BE2C (cell line): ENCODE results near the gene DEFB110.

Source experiments
- DNase-seq: peaks from one replicate; pipeline ENCODE4 v3.0.0-alpha.2; 2020
- H3K27me3 ChIP-seq: fragments of 250-450 bp; sonication (Bioruptor Pico); 2 replicates; pipeline ENCODE4 v1.5.1; 2020; ENCODE audit warnings: mild to moderate bottlenecking
- H3K36me3 ChIP-seq: fragments of 250-450 bp; sonication (Bioruptor Pico); 2 replicates; pipeline ENCODE4 v1.5.1; 2020; ENCODE audit warnings: mild to moderate bottlenecking
- H3K4me1 ChIP-seq: fragments of 250-450 bp; sonication (Bioruptor Pico); 2 replicates; pipeline ENCODE4 v1.5.1; 2020
- H3K4me3 ChIP-seq: 2 replicates; pipeline ENCODE4 v1.5.1; 2011; ENCODE audit warnings: low read depth, low read length
- H3K9me3 ChIP-seq: fragments of 250-450 bp; sonication (Bioruptor Pico); 2 replicates; pipeline ENCODE4 v1.5.1; 2020
- TF ChIP-seq, protein P1 (sequence below): IDR thresholded peaks from 2 replicates; pipeline ENCODE4 v1.5.1; 2012; ENCODE audit warnings: mild to moderate bottlenecking, low read depth, low read length

The DEFB110 gene

DNA sequence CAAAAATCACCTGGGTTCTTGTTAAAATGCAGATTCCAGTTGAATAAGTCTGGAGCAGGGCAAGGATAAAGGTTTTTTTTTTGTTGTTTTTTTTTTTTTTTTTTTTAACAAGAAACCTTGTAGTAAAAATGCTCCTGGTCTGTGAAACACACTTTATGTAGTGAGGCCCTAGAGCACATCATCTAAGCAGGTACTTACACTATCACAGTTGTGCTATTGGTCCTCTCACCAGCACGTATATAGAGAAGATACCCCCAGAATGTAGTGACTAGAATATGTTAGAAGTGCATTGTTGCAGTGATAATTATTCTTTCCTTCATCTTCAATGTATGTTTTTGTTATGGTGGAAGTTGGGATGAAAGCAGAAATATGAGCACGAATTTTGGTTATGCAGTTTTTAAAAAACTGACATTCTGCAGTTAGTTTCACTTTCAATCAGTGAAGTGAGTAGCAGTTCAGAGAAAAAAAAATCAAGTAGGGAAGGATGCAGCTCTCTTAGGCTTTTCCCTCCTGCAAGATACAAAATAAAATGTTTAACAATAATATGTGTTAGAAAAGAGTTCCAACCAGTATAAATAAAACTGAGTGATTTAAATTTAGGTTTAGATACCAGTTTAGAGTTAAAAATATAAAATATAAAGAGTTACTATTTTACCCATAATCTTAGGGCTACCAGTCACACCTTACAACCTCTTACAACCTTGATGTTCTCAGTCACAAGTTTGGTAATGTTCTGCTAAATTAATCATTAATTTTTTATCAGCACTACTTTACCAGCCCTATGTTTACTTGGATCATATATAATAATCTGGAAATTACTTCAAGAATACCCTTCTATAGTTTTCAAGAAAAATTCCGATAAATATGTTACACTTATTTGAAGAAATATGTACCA is 43.2 kb downstream of the DEFB110 start:
- Histone ChIP-seq H3K27me3 (no peaks in the 10 kb centered on the region), H3K4me1 (no peaks in the 10 kb centered on the region), H3K9me3 (no peaks in the 10 kb centered on the region), H3K36me3 (no peaks in the 10 kb centered on the region), H3K4me3 (no peak overlapping the region)
- TF ChIP-seq, protein P1, sequence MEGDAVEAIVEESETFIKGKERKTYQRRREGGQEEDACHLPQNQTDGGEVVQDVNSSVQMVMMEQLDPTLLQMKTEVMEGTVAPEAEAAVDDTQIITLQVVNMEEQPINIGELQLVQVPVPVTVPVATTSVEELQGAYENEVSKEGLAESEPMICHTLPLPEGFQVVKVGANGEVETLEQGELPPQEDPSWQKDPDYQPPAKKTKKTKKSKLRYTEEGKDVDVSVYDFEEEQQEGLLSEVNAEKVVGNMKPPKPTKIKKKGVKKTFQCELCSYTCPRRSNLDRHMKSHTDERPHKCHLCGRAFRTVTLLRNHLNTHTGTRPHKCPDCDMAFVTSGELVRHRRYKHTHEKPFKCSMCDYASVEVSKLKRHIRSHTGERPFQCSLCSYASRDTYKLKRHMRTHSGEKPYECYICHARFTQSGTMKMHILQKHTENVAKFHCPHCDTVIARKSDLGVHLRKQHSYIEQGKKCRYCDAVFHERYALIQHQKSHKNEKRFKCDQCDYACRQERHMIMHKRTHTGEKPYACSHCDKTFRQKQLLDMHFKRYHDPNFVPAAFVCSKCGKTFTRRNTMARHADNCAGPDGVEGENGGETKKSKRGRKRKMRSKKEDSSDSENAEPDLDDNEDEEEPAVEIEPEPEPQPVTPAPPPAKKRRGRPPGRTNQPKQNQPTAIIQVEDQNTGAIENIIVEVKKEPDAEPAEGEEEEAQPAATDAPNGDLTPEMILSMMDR, result no peak
- DNase-seq, result no peak

DNA sequence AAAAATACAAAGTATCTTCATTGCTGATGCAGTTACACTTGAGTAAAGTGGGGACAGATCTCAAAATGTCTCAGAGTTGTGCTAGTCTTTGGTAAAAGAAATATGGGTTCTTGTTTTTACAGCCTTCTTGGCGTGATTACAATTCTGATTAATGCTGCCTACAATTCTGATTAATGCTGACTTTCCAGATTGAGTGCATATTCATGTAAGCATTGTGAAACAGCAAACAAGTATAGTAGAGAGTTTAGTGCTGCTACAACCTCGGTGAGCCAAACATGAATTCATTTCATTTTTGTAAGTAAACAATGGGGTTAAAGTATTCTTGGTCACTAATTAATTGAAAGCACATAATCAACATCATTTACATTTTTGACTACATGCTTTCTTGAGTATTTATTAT is 52.2 kb downstream of the DEFB110 start, which contains the start of gene DEFB113:
Gene DEFB113 (minus strand): TSS at position 21 of the 400 bp plus-strand sequence. CDS start 0 bp downstream, at position 21.
- TF ChIP-seq, protein P1, result no peak
- DNase-seq, result no peak
- no peaks in the 10 kb centered on the region for H3K9me3 ChIP-seq
- H3K4me1 ChIP-seq, result no peaks in the 10 kb centered on the region
- H3K36me3 ChIP-seq, result no peaks in the 10 kb centered on the region
- no peak within 1 kb of the TSS for H3K4me3 ChIP-seq
- H3K27me3 ChIP-seq, result no peaks in the 10 kb centered on the region
